GM21515 (cell line): ENCODE measurements around the gene OTUD4.
A peak's percentile ranks its signal among the peaks of the same experiment; 100 is the strongest.

Source experiments
- ATAC-seq: cut with Tn5 transposase; IDR thresholded peaks from one replicate; pipeline ENCODE4 v1.9.1; 2021; ENCODE audit not compliant: unreplicated experiment

OTUD4 gene

GRCh38 chr4:145131848-145132247, 48.5 kb downstream of the OTUD4 start:
- no peak for ATAC-seq

DNA sequence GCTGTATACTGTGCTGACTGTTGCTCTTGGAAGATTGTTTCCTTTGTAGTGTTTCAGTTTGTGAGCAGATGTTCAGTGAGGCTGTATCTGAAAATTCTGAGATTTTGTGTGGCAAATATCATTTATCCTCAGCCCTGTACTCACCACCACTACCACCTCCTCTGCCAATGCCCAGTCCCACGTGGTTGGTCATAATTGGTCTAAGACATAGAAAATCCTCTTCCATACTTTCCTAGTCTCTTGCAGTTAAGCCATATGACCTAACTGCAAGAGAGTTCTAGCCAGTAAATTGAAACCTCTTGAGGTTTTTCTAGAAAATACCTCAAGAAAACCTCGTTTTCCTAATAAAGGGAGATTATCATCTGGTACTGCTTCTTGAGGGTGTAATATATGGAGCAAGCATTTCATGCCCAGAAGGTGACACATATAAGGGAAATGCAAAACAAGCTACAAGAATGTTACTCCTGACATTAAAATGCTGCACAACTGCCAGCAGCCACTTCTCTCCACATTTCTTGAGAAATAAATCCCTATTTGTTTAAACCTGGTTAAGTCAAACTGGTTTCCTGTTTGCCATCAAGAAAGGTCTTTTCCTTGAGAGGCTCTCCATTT, 49.5 kb downstream of the OTUD4 start:
- ATAC-seq, result no peak

DNA sequence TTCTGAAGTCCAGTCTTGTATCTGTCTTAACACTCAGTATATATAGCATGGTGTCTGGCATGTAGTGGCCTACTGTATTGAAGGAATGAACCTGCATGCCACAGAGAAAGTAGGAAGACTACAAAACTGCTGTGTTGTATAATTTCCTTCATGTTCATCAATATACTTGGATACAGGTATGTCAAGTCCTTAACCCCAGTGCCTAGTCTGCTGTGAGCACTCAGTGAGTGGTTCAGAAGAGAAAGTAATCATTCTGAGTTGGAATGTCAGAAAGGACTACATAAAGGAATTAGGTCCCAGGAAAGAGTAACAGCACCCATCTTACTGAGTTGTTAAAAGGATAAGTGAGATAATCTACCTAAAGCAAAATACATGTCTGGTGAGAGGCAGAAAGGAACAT, 50.3 kb downstream of the OTUD4 start:
- ATAC-seq, result no peak

- ATAC-seq, result no peak
Observed at GRCh38 chr4:145125396-145125795, 55.0 kb downstream of the OTUD4 start.

DNA sequence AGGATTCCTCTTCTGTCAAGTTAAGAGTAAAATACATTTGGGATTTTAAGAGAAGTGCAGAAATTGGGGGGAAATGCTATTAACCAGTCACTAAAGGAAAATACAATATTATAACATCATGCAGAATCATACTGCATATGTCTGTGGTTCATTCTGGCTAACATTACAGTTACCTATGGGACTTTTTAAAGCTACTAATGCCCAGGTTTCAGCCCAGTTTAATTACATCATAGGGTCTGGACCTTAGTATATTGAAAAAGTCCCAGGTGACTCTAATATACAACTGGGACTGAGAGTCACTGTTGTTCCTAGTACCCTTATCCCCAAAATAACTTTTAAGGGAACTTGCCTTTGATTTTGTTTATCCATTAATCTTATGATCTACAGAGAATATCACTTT, 72.3 kb downstream of the OTUD4 start:
- ATAC-seq, result no peak

DNA sequence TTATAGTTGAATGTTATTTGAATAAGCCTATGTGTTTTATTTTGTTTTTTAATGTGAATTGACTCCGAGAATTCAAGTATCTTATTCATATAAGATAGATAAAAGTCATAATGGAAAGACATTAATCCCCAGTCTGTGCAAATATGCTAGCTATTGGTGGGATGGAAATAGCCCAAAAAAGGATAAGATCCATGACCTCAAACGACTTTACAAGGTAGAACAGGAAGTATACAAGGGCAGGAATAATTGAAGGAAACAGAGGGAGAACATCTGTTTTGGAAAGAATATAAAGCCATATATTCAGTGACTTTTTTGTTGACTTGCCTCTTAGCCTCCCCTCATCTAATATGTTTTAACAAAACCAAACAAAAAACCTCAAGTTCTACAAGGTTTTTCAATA, 73.3 kb downstream of the OTUD4 start:
- ATAC-seq, result no peak

GRCh38 chr4:145103496-145103895, 76.9 kb downstream of the OTUD4 start:
- ATAC-seq, result no peak

DNA sequence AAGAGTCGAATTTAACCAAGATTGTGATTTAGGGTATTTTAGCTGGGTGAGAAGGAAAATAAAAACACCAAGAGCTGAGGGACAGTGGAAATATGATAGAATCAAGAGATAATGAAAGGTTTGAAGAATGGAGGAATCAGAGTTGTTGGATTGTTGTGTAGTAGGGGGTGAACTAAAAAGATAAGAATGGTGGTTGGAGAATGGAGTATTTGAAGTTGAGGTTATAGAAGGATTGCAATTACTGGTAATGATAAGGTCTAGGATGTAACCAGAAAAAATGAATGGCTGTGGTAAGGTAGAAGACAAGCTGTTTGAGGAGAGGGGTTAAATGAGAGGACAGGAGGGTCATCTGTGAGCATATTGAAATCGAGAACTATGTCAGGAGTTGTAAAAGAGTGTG, 77.8 kb downstream of the OTUD4 start:
- no peak for ATAC-seq

DNA sequence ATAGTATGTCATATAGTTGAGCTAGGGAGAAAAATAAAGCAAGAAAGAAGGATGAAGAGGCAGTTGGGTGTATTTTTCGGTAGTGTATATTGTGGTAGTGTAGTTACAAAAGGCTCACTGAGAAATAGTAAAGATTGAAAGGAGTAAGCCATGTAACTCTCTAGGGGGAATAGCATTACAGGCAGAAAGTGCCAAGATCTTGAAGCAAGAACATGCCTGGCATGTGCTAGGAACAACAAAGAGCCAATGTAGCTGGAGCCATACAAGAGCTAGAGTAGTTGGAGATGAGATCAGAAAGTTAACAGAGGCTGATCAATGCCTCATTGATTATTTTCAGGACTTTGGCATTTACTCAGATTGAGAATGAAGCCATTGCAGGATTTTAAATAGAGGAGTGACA, 79.3 kb downstream of the OTUD4 start:
- ATAC-seq, result no peak

DNA sequence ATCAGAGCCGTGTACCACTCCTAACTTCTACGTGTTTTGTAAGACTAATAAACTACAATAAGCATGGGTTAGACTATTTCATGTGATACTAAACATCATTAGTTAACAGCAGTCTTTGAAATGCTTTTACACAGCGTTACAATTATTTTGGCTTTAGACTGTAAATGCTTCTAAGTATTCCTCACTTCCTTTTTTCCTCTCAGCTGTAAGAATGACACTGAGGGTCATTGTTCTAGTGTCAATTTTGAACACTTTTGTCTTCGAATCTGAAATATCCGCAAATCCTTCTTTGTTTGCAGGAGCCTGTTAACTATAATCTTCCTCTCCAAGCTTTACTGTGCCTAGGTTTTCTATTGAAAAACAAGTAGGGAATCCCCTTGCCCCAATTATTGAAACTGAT, 80.7 kb downstream of the OTUD4 start:
- ATAC-seq, result no peak

GRCh38 chr4:145098675-145099037, 81.7 kb downstream of the OTUD4 start:
- ATAC-seq, result peak; percentile 14

DNA sequence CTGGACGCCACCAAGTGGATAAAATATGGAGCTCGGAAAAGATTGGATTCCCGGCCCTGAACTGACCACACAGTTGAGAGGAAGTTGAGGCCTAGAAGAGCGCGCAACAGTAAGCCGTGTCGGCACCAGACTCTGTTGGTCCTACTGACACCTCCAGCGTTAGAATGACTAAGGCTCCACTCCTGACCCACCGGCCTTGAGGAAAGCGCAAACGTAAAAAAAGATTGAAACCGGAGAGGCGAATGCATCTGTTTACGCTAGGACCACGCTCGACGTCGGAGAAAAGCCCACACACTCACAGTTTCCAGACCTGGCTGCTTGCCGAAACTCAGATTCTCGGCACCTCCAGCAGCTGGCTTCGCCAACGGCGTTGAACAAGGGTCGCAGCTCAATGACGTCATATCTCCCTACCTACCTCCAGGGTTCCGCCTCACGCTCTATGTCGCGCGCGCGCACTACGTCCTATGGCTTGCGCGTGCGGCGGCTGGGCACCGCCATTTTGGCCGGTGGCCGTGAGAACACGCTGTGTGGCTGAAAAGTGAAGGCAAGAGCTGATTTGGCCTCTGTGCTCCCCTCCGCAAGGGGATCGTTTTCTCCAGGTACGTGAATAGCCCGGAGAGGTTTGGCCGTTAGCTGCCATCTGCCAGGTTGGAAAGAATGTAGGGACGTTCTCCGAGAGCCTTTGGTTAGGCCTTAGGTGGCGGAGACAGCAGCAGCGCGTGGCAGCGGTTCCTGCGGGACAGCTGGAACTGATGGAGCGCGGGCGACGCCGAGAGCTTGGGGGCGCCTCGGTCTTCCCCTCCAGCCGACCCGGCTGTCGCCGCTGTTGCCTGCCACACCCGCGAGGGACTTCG, 82.3 kb downstream of the OTUD4 start, which contains the start of the genes ABCE1 and ANAPC10:
Gene ABCE1, plus strand, starts transcription at position 491 of the 854 bp plus-strand sequence. CDS start 6,102 bp downstream, outside the sequence.
Gene ANAPC10, minus strand, starts transcription at position 376 of the 854 bp plus-strand sequence. CDS start 2,097 bp downstream, outside the sequence.
- peak; percentile 80 for ATAC-seq

DNA sequence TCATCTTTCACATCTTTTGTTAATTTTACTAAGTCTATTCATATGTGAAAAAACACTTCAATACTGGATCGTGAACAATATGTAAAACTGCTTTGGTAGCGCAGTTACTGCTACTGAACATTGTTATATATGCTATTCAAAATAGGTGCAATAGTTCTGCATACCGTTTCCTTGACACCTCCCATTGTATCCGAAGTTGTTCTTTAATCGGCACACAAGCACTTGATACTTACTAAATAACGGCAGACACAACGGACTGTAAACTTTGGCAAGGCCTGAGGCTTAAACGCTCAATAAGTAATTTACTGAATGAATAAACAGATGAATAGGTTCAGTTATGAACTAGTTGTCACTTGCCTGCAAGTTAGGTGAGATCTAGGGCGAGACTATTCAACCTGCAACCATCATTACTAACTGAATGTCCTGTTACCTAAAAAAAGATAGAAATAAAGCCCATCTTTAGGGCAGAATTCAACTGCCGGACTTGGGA, 83.0 kb downstream of the OTUD4 start:
- ATAC-seq, result peak; percentile 0

DNA sequence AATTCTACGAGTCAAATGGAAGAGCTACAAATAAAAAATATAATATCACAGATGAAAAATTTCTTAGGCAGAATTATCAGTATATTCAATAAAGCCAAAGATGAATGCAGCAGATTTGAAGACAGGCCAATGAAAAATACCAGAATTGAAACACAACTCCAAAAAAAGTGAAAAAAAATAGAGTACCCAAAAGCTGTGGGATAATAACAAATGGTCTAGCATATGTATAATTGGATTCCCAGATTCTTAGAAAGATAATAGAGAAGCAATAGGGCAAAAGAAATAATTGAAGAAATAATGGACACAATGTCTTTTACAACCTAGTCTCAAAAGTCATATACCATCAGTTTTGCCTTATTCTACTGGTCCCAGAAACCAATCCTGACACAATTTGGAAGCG, 86.8 kb downstream of the OTUD4 start:
- no peak for ATAC-seq

- ATAC-seq, result no peak
Observed at GRCh38 chr4:145090380-145090779, 90.0 kb downstream of the OTUD4 start.

GRCh38 chr4:145083891-145084605, 96.3 kb downstream of the OTUD4 start:
- ATAC-seq, result no peak
